Stimulated activated CD8-positive, alpha-beta memory T cell treated with anti-CD3 and anti-CD28 coated beads, Interleukin-12 subunit alpha, Interleukin-12 subunit beta, amount 100 ng/mL, for 24 hours (primary cell): ENCODE data around the gene GATAD2A.

Experiments used
- DNase-seq: peaks from one replicate; pipeline ENCODE4 v3.0.0-alpha.2; 2020; ENCODE audit errors: extremely low read depth

GATAD2A gene

GRCh38 chr19:19531951-19532805 is 126.7 kb downstream of the GATAD2A start:
- peak; percentile 62 for DNase-seq

DNA sequence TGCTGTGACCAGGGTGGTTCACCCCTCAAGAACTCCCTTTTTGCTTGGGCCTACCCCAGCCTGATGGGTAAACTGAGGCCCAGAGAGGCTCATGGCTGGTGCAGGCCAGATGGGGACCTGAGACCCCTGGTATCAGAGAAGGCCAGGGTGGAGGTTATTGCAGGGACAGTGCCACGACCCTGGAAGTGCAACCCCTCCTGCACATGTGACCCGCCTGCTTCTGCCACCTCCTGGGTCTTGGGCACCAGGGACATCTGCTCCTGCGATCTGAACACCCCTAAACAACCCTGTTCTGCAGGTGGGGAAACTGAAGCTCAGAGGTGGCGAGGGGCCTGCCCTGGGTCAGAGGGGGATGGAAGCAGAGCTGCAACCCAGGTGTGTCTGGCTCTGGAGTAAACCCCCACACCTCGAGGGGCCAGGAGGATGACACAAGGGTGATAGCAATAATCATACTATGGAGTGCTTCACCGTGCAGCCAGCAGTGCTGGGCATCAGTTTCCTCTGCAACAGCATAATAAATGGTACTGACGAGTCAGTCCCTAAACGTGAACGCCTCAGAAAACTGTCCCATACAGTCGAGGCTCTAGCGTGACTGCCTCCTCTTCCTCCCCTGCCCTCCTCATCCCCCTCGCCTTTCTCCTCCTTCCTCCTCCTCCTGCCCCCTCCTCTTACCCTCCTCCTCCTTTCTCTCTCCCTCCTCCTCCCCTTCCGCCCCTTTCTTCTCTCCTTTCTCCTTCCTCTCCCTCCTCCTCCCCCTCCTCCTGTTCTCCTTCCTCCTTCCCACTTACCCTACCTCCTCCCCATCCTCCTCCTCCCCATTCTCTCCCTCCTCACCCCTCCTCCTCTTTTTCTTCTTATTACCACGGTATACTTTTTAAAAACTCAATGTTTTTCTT is 127.6 kb downstream of the GATAD2A start:
- DNase-seq, result no peak

- no peak for DNase-seq
Observed at GRCh38 chr19:19533841-19534240, 128.4 kb downstream of the GATAD2A start.

GRCh38 chr19:19534556-19535265 is 129.2 kb downstream of the GATAD2A start:
- DNase-seq, result no peak

GRCh38 chr19:19535311-19536191 is 130.1 kb downstream of the GATAD2A start:
- no peak for DNase-seq

- DNase-seq, result no peak
Observed at GRCh38 chr19:19537075-19538048, 131.9 kb downstream of the GATAD2A start.

- no peak for DNase-seq
Observed at GRCh38 chr19:19538061-19538784, 132.7 kb downstream of the GATAD2A start, which contains the start of gene CILP2. Gene CILP2, plus strand, starts transcription at chr19:19538265. Its CDS starts 85 bp downstream, at chr19:19538350.

GRCh38 chr19:19538785-19539166 is 133.3 kb downstream of the GATAD2A start:
- no peak for DNase-seq

DNA sequence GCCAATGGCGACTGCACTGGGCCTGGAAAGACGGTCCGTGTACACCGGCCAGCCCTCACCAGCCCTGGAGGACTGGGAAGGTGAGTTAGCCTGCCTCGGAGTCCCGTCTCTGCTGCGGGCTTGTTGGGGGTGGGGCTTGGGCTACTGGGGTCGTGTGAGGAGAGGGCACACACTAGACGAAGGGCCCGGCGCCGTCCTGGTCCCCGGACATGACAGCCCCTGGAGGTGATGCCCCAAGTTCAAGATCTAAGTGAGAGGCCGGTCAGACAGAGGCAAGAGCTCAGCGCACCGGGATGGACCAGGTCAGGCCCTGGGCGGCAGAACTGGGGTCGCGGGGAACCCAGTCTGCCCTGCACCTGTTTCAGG is 134.2 kb downstream of the GATAD2A start:
- DNase-seq, result no peak

DNA sequence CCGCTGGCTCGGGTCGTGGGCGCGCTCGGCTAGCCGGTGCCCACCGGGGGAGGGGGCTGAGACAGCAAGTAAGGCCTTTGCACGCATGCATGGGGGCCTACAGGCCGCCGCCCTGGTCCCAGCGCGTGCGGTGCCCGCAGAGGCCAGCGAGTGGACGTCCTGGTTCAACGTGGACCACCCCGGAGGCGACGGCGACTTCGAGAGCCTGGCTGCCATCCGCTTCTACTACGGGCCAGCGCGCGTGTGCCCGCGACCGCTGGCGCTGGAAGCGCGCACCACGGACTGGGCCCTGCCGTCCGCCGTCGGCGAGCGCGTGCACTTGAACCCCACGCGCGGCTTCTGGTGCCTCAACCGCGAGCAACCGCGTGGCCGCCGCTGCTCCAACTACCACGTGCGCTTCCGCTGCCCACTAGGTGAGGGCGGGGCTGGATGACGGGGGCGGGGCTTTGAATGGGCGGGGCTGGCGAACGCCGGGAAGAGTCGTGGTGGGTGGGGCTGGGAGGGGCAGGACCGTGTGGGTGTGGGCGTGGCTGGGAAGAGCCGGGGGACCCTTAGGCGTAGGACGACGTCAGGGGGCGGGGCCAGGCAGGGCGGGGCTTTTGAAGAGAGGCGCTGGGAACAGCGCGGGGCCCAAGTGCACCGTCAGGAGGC is 134.7 kb downstream of the GATAD2A start:
- DNase-seq, result peak; percentile 49

- peak; percentile 51 for DNase-seq
Observed at GRCh38 chr19:19540715-19541515, 135.4 kb downstream of the GATAD2A start.

GRCh38 chr19:19541616-19542015 is 136.1 kb downstream of the GATAD2A start:
- no peak for DNase-seq

- no peak for DNase-seq
Observed at GRCh38 chr19:19542507-19542906, 137.0 kb downstream of the GATAD2A start.

GRCh38 chr19:19543101-19543500 is 137.6 kb downstream of the GATAD2A start:
- DNase-seq, result no peak

DNA sequence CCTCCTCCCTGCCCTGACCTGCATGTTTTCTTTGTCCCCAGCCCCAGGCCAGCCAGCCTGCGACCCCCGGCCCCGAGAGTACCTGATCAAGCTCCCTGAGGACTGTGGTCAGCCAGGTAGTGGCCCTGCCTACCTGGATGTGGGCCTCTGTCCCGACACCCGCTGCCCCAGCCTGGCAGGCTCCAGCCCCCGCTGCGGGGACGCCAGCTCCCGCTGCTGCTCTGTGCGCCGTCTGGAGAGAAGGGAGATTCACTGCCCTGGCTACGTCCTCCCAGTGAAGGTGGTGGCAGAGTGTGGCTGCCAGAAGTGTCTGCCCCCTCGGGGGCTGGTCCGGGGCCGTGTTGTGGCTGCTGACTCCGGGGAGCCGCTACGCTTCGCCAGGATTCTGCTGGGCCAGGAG is 138.2 kb downstream of the GATAD2A start:
- DNase-seq, result no peak

DNA sequence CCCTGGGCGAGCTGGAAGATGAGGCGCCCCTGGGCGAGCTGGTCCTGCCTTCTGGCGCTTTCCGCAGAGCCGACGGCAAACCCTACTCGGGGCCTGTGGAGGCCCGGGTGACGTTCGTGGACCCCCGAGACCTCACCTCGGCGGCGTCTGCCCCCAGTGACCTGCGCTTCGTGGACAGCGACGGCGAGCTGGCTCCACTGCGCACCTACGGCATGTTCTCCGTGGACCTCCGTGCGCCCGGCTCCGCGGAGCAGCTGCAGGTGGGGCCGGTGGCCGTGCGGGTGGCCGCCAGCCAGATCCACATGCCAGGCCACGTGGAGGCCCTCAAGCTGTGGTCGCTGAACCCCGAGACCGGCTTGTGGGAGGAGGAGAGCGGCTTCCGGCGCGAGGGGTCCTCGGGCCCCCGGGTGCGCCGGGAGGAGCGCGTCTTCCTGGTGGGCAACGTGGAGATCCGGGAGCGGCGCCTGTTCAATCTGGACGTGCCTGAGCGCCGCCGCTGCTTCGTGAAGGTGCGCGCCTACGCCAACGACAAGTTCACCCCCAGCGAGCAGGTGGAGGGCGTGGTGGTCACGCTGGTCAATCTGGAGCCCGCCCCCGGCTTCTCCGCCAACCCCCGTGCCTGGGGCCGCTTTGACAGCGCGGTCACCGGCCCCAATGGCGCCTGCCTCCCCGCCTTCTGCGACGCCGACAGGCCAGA is 138.9 kb downstream of the GATAD2A start:
- DNase-seq, result no peak

DNA sequence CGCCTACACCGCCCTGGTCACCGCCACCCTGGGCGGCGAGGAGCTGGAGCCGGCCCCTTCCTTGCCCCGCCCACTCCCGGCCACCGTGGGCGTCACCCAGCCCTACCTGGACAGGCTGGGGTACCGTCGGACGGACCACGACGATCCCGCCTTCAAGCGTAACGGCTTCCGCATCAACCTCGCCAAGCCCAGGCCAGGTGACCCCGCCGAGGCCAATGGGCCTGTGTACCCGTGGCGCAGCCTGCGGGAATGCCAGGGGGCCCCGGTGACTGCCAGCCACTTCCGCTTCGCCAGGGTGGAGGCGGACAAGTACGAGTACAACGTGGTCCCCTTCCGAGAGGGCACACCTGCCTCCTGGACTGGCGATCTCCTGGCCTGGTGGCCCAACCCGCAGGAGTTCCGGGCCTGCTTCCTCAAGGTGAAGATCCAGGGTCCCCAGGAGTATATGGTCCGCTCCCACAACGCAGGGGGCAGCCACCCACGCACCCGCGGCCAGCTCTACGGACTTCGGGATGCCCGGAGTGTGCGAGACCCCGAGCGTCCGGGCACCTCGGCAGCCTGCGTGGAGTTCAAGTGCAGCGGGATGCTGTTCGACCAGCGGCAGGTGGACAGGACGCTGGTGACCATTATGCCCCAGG is 139.6 kb downstream of the GATAD2A start:
- DNase-seq, result no peak
